Fibroblast of lung (primary cell): ENCODE results near the gene GPR156. TPM values are rescaled to one million over a fixed set of nuclear protein-coding genes. Genes with fewer than 3 reads are reported as not detected.

Experiments
- DNase-seq, 2 donors: peaks; one replicate each; pipeline versions ENCODE4 v3.0.0 to v3.0.0-alpha.2; 2010; ENCODE audit warnings: low read depth in 2 of 2
- H2AFZ ChIP-seq: 2 replicates; pipeline ENCODE4 v1.5.1; 2012; ENCODE audit warnings: low read length, control low read depth, inconsistent platforms
- H3K27ac ChIP-seq: 2 replicates; pipeline ENCODE4 v1.5.1; 2011; ENCODE audit warnings: low read length, control low read depth; ENCODE audit not compliant: insufficient read depth
- H3K27me3 ChIP-seq: 2 replicates; pipeline ENCODE4 v1.5.1; 2011; ENCODE audit warnings: mild to moderate bottlenecking, low read length; ENCODE audit not compliant: control insufficient read depth, insufficient read depth
- H3K36me3 ChIP-seq: 2 replicates; pipeline ENCODE4 v1.5.1; 2011; ENCODE audit warnings: low read length; ENCODE audit not compliant: control insufficient read depth, insufficient read depth
- H3K4me1 ChIP-seq: 2 replicates; pipeline ENCODE4 v1.5.1; 2011; ENCODE audit warnings: low read length; ENCODE audit not compliant: control insufficient read depth, insufficient read depth; ENCODE audit errors: extremely low read depth
- H3K4me2 ChIP-seq: 2 replicates; pipeline ENCODE4 v1.5.1; 2011; ENCODE audit warnings: low read length, control low read depth; ENCODE audit not compliant: insufficient read depth; ENCODE audit errors: extremely low read depth
- H3K4me3 ChIP-seq, 4 experiments: fragments of 200-600 bp in 1 of 4; sonication (generic) in 1 of 4; replicated peaks in 1 of 4; 2 replicates each; pipeline ENCODE4 v1.5.1; 2011 to 2016; ENCODE audit warnings: low read length in 4 of 4, low read depth in 3 of 4, mild to moderate bottlenecking in 3 of 4, control low read depth in 2 of 4, inconsistent platforms in 1 of 4, mixed read lengths in 1 of 4; ENCODE audit not compliant: insufficient read depth in 1 of 4; ENCODE audit errors: control extremely low read depth in 1 of 4
- H3K79me2 ChIP-seq: 2 replicates; pipeline ENCODE4 v1.5.1; 2012; ENCODE audit warnings: mild to moderate bottlenecking, low read length, inconsistent platforms; ENCODE audit not compliant: control insufficient read depth, insufficient read depth
- H3K9ac ChIP-seq: 2 replicates; pipeline ENCODE4 v1.5.1; 2011; ENCODE audit warnings: mild to moderate bottlenecking, low read length, control low read depth; ENCODE audit not compliant: insufficient read depth
- H3K9me3 ChIP-seq: 2 replicates; pipeline ENCODE4 v1.5.1; 2012; ENCODE audit warnings: low read depth, low read length; ENCODE audit not compliant: control insufficient read depth, insufficient read depth
- H4K20me1 ChIP-seq: 2 replicates; pipeline ENCODE4 v1.5.1; 2011; ENCODE audit warnings: low read length; ENCODE audit not compliant: control insufficient read depth, insufficient read depth; ENCODE audit errors: extremely low read depth
- EZH2 ChIP-seq: IDR thresholded peaks from 2 replicates; pipeline ENCODE4 v1.5.1; 2012; ENCODE audit warnings: low read length, control low read depth, mild to moderate bottlenecking; ENCODE audit errors: missing control alignments
- polyA plus RNA-seq, 2 donors: library from polyadenylated mRNA; depleted of rRNA in 1 of 2; stranded (reverse) in 1 of 2; unstranded in 1 of 2; fragments of >200 nt; gene quantifications; 2 replicates each; pipeline ENCODE4 v1.2.1, GENCODE V29; 2011 to 2012; ENCODE audit warnings: missing spikeins in 1 of 2
- total RNA-seq: library from RNA; depleted of rRNA; stranded (reverse); fragments of >200 nt; gene quantifications from 2 replicates; pipeline ENCODE4 v1.2.1, GENCODE V29; 2014
- TF ChIP-seq, protein P1 (sequence below), 2 donors: IDR thresholded peaks in 1 of 2; conservative IDR thresholded peaks in 1 of 2; 1 replicate in 1 of 2; 2 replicates in 1 of 2; pipeline ENCODE4 v1.5.1; 2011 to 2012; ENCODE audit warnings: low read length in 2 of 2, control low read depth in 1 of 2, inconsistent platforms in 1 of 2, low read depth in 1 of 2, mild to moderate bottlenecking in 1 of 2

Gene GPR156
- total and polyA plus RNA-seq, 2 donors (not counting 1 experiment from before 2014, with no cell fraction given), result 0.33 to 0.42 TPM

DNA sequence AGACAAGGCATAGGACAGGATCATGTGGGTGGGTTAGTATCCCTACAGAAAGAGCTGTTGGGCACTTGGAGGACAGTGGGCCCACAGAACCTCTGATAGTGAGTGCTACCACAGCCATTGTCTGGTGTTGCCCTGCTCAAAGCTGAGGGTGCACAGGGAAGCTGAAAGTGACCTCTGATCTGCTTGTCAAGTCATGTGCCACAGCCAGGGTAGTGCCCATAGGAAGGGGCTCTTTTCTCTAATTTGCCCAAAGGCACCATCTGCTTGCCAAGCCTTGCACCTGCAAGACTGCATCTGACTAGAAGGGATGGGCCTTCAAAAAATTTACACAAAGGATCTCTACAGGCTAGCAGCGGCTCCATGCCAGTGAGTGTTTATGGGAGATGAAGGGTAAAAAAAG, 103.4 kb downstream of the GPR156 start:
- DNase-seq, result no peak
- TF ChIP-seq EZH2, result no peak
- TF ChIP-seq, protein P1, sequence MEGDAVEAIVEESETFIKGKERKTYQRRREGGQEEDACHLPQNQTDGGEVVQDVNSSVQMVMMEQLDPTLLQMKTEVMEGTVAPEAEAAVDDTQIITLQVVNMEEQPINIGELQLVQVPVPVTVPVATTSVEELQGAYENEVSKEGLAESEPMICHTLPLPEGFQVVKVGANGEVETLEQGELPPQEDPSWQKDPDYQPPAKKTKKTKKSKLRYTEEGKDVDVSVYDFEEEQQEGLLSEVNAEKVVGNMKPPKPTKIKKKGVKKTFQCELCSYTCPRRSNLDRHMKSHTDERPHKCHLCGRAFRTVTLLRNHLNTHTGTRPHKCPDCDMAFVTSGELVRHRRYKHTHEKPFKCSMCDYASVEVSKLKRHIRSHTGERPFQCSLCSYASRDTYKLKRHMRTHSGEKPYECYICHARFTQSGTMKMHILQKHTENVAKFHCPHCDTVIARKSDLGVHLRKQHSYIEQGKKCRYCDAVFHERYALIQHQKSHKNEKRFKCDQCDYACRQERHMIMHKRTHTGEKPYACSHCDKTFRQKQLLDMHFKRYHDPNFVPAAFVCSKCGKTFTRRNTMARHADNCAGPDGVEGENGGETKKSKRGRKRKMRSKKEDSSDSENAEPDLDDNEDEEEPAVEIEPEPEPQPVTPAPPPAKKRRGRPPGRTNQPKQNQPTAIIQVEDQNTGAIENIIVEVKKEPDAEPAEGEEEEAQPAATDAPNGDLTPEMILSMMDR (conservative IDR thresholded peaks at IDR 0.05 in 1 of 2, IDR thresholded peaks at IDR 0.05 in 1 of 2; ENCODE audit: low read depth in 1 of 2, low read length in 2 of 2), result no peak
- Histone ChIP-seq H3K4me1 (peaks cover 16% of the 10 kb centered on the region), H3K27ac (no peak overlapping the region), H3K4me2 (no peak overlapping the region), H3K27me3 (no peaks in the 10 kb centered on the region), H3K4me3 (no peak overlapping the region), H3K9ac (no peak overlapping the region), H4K20me1 (no peaks in the 10 kb centered on the region), H2AFZ (no peak overlapping the region), H3K36me3 (no peaks in the 10 kb centered on the region), H3K9me3 (no peaks in the 10 kb centered on the region), H3K79me2 (no peaks in the 10 kb centered on the region)

DNA sequence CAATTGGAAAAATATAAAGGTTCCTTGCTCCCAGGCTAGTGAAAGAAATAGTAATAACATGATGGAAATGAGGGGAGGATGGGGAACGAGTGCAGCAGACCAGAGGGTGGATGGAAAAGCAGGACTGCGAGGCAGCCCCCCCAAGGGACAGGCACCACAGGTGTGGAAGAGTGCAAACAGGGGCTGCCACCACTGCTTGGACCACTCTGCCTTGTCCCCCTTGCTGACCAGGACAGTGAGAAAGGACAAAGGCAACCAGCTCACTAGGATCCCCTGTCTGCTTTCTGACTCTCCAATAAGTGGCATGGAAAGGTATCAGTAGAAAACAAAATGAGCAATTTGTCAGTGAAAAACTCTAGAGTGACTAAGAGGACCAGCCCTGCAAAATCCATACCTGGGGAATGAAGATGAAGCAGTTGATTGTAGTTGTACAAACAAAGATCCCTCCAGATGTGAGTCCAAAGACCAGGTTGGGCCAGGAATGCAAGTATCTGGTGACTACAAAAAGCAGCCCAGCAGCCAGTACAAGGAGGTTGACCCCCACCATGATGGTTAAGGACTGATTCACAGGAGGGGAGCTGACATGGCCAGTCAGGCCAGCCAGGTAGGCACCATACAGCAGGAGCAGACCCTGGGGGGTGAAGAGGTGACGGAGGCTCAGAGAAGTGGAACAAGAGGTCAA, 104.2 kb downstream of the GPR156 start:
- Histone ChIP-seq H4K20me1 (no peaks in the 10 kb centered on the region), H3K4me2 (no peak overlapping the region), H3K79me2 (no peaks in the 10 kb centered on the region), H2AFZ (no peak overlapping the region), H3K4me1 (peaks cover 16% of the 10 kb centered on the region), H3K27ac (no peak overlapping the region), H3K9me3 (no peaks in the 10 kb centered on the region), H3K9ac (no peak overlapping the region), H3K27me3 (no peaks in the 10 kb centered on the region), H3K4me3 (no peak overlapping the region), H3K36me3 (no peaks in the 10 kb centered on the region)
- TF ChIP-seq EZH2, result no peak
- TF ChIP-seq, protein P1 (conservative IDR thresholded peaks at IDR 0.05 in 1 of 2, IDR thresholded peaks at IDR 0.05 in 1 of 2; ENCODE audit: low read depth in 1 of 2, low read length in 2 of 2), result no peak
- DNase-seq, result no peak

DNA sequence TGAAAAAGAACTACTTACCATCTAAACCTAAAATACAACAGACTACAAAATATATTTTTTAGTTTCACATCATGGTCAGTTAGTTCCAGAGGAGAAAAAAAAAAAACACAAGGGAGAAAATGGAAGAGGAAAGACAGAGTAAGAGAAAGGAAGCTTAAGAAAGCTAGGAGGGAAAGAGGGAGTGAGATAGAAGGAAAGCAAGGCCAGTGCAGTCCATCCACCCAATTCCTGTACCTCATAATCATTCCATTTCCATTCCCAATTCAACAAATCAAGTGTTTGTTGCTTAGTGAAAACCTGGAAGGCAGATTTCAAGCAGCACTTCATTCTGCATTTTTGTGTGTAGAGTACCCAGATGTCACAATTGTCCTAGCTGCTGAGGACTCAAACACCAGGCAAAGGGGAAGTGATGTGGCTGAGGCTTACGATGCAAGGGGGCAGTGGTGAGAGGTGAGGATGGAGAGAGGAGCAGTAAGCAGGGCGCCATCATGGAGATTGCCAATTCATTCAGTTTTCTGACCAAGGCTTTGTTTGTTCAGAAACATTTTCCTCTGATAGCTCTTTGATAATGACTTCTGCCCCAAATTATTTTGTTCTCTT, 107.2 kb downstream of the GPR156 start:
- Histone ChIP-seq H3K79me2 (no peaks in the 10 kb centered on the region), H4K20me1 (no peaks in the 10 kb centered on the region), H3K9ac (no peak overlapping the region), H2AFZ (peak overlapping the region; percentile 93), H3K27me3 (no peaks in the 10 kb centered on the region), H3K4me1 (peaks cover 12% of the 10 kb centered on the region), H3K9me3 (no peaks in the 10 kb centered on the region), H3K4me2 (peak overlapping the region; percentile 90), H3K27ac (peak overlapping the region; percentile 66), H3K36me3 (no peaks in the 10 kb centered on the region), H3K4me3 (no peak overlapping the region)
- DNase-seq, result peak in 1 of 2 donors; percentile 19
- TF ChIP-seq, protein P1 (conservative IDR thresholded peaks at IDR 0.05 in 1 of 2, IDR thresholded peaks at IDR 0.05 in 1 of 2; ENCODE audit: low read depth in 1 of 2, low read length in 2 of 2), result no peak
- no peak for TF ChIP-seq EZH2
